Thyroid gland (tissue), 4 donors: ENCODE results near the gene NUB1.

Source experiments
- CTCF ChIP-seq, 6 experiments: fragments of 200-600 bp in 3 of 6; fragments of 450-650 bp in 3 of 6; sonication (generic) in 3 of 6; IDR thresholded peaks; one replicate each; pipeline ENCODE4 v1.5.1; 2016 to 2019; ENCODE audit warnings: antibody characterized with exemption in 6 of 6, mild to moderate bottlenecking in 2 of 6, inconsistent platforms in 1 of 6, moderate library complexity in 1 of 6
- POLR2A ChIP-seq, 2 donors: fragments of 450-650 bp; IDR thresholded peaks; one replicate each; pipeline ENCODE4 v1.6.1; 2017; ENCODE audit warnings: antibody characterized with exemption in 2 of 2, mild to moderate bottlenecking in 2 of 2, moderate library complexity in 1 of 2

- no peak for TF ChIP-seq CTCF (IDR thresholded peaks at IDR 0.05)
- no peak for TF ChIP-seq POLR2A (IDR thresholded peaks at IDR 0.05)
Observed at GRCh38 chr7:151400626-151401315, 59.2 kb downstream of the NUB1 start.
